ENCODE measurements around the gene XPC.

The XPC gene

GRCh38 chr3:14222457-14222856 is 44.1 kb upstream of the XPC start:
- TF ChIP-seq, protein P1, sequence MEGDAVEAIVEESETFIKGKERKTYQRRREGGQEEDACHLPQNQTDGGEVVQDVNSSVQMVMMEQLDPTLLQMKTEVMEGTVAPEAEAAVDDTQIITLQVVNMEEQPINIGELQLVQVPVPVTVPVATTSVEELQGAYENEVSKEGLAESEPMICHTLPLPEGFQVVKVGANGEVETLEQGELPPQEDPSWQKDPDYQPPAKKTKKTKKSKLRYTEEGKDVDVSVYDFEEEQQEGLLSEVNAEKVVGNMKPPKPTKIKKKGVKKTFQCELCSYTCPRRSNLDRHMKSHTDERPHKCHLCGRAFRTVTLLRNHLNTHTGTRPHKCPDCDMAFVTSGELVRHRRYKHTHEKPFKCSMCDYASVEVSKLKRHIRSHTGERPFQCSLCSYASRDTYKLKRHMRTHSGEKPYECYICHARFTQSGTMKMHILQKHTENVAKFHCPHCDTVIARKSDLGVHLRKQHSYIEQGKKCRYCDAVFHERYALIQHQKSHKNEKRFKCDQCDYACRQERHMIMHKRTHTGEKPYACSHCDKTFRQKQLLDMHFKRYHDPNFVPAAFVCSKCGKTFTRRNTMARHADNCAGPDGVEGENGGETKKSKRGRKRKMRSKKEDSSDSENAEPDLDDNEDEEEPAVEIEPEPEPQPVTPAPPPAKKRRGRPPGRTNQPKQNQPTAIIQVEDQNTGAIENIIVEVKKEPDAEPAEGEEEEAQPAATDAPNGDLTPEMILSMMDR (IDR thresholded peaks at IDR 0.05; ENCODE audit: low read depth, low read length, missing control alignments) = no peak
- DNase-seq (ENCODE audit: low read depth) = no peak
- in situ Hi-C loops (cut with HindIII; ENCODE audit: low sequenced_read_pairs) = no loop called here
- H3K4me3 ChIP-seq (ENCODE audit: low read depth, low read length) = no peak overlapping the region

- TF ChIP-seq, protein P1 (IDR thresholded peaks at IDR 0.05; ENCODE audit: low read depth, low read length, missing control alignments) = no peak
- DNase-seq (ENCODE audit: low read depth) = no peak
- in situ Hi-C loops (cut with HindIII; ENCODE audit: low sequenced_read_pairs) = no loop called here
- no peak overlapping the region for H3K4me3 ChIP-seq (ENCODE audit: low read depth, low read length)
Measured at GRCh38 chr3:14221902-14222301, 43.5 kb upstream of the XPC start.

- TF ChIP-seq, protein P1 (IDR thresholded peaks at IDR 0.05; ENCODE audit: low read depth, low read length, missing control alignments) = no peak
- DNase-seq (ENCODE audit: low read depth) = no peak
- H3K4me3 ChIP-seq (ENCODE audit: low read depth, low read length) = no peak overlapping the region
- in situ Hi-C loops (cut with HindIII; ENCODE audit: low sequenced_read_pairs) = no loop called here
Measured at GRCh38 chr3:14220933-14221332, 42.5 kb upstream of the XPC start.

- TF ChIP-seq, protein P1 (IDR thresholded peaks at IDR 0.05; ENCODE audit: low read depth, low read length, missing control alignments) = no peak
- in situ Hi-C loops (cut with HindIII; ENCODE audit: low sequenced_read_pairs) = no loop called here
- no peak for DNase-seq (ENCODE audit: low read depth)
- no peak overlapping the region for H3K4me3 ChIP-seq (ENCODE audit: low read depth, low read length)
Measured at GRCh38 chr3:14218355-14218754, 40.0 kb upstream of the XPC start.

GRCh38 chr3:14216257-14217048 is 38.1 kb upstream of the XPC start:
- in situ Hi-C loops (cut with HindIII; ENCODE audit: low sequenced_read_pairs) = no loop called here
- peak; percentile 53 for DNase-seq (ENCODE audit: low read depth)
- peak overlapping the region; percentile 31 for H3K4me3 ChIP-seq (ENCODE audit: low read depth, low read length)

DNA sequence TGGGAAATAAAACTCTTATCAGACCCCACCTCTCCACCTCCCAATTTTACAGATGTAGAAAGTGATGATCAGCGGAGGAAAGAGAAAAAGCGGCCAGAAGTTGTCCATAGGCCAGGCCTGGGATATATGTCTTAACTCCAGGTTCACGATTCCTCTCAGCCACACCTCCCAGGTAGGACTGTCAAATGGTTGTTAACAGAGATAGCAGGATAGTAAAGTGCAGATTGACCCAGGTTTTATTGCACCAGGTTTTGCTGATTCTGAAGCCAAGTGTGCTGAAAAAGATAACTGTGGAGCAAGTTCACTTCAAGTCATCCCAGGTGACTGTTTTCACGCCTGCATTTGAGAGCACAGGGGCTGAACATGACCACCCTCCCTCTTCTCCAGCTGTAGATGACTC is 36.4 kb upstream of the XPC start:
- in situ Hi-C loops (cut with HindIII; ENCODE audit: low sequenced_read_pairs) = loop anchor here (5.0 kb wide), 2 partner anchors 38 to 47 kb away; no protein-coding TSS in a partner anchor
- TF ChIP-seq, protein P1 (IDR thresholded peaks at IDR 0.05; ENCODE audit: low read depth, low read length, missing control alignments) = no peak
- DNase-seq (ENCODE audit: low read depth) = no peak
- H3K4me3 ChIP-seq (ENCODE audit: low read depth, low read length) = no peak overlapping the region

More at GRCh38 chr3:14216257-14217048, 38.1 kb upstream of the XPC start:
- TF ChIP-seq, protein P1 (IDR thresholded peaks at IDR 0.05; ENCODE audit: low read depth, low read length, missing control alignments) = peak; percentile 64
